AG04449 (cell line): ENCODE results near the gene SLA2.
"Not testable (repeated sequence)": the region's sequence is repeated elsewhere in the genome, so short reads cannot be mapped to it uniquely, and the experiment has no call there.

Source experiments
- CTCF ChIA-PET: fragments of 350-600 bp; formaldehyde crosslinking; extraction: SDS; loops from one replicate; lab custom pipeline; 2021; ENCODE audit warnings: antibody characterized with exemption; lab: Yijun Ruan, JAX
- POLR2A ChIA-PET: fragments of 400-600, 350-600 bp; formaldehyde crosslinking; extraction: SDS; loops from one replicate; lab custom pipeline; 2020; ENCODE audit warnings: antibody characterized with exemption, inconsistent platforms; lab: Yijun Ruan, JAX
- DNase-seq: peaks from one replicate; pipeline ENCODE4 v3.0.0-alpha.2; 2010; ENCODE audit warnings: low read depth, low spot score
- H3K4me3 ChIP-seq: 2 replicates; pipeline ENCODE4 v1.5.1; 2011; ENCODE audit warnings: low read depth, mild to moderate bottlenecking, control low read depth, low read length
- CTCF ChIP-seq: IDR thresholded peaks from one replicate; pipeline ENCODE4 v1.5.1; 2011; ENCODE audit warnings: mild to moderate bottlenecking, moderate library complexity, low read length, control low read depth, inconsistent platforms; ENCODE audit not compliant: insufficient read depth; ENCODE audit errors: missing control alignments

The SLA2 gene

GRCh38 chr20:36642136-36642535 lies 3.9 kb downstream of the SLA2 start:
- no peak for DNase-seq
- ChIA-PET CTCF (no interaction called here), POLR2A (no interaction called here)
- H3K4me3 ChIP-seq: no peak overlapping the region
- no peak for TF ChIP-seq CTCF

GRCh38 chr20:36641506-36641843 lies 4.5 kb downstream of the SLA2 start:
- no peak overlapping the region for H3K4me3 ChIP-seq
- ChIA-PET POLR2A (no interaction called here), CTCF (no interaction called here)
- no peak for DNase-seq
- no peak for TF ChIP-seq CTCF

GRCh38 chr20:36638876-36639400 lies 7.1 kb downstream of the SLA2 start:
- DNase-seq, CTCF ChIA-PET, H3K4me3 ChIP-seq: not testable (repeated sequence)
- POLR2A ChIA-PET: interaction anchor here (0.7 kb wide), 1 partner anchor 8 kb away, joined by 3 read pairs; no protein-coding TSS in a partner anchor

- no peak overlapping the region for H3K4me3 ChIP-seq
- CTCF ChIA-PET: no interaction called here
- no peak for TF ChIP-seq CTCF
- POLR2A ChIA-PET: no interaction called here
- DNase-seq: no peak
Observed at GRCh38 chr20:36634342-36634741, 11.7 kb downstream of the SLA2 start.

- ChIA-PET CTCF (interaction anchor here (1.1 kb wide), 1 partner anchor 17 kb away, joined by 3 read pairs; no protein-coding TSS in a partner anchor), POLR2A (no interaction called here)
- TF ChIP-seq CTCF: no peak
- DNase-seq: no peak
- H3K4me3 ChIP-seq: no peak overlapping the region
Observed at GRCh38 chr20:36633285-36633772, 12.7 kb downstream of the SLA2 start.

- POLR2A ChIA-PET: no interaction called here
Observed at GRCh38 chr20:36632487-36633284, 13.3 kb downstream of the SLA2 start.

More at GRCh38 chr20:36632487-36633284, 13.3 kb downstream of the SLA2 start:
- CTCF ChIA-PET: interaction anchor here (1.1 to 1.3 kb wide), 2 partner anchors 16 to 26 kb away, joined by 3 read pairs; no protein-coding TSS in a partner anchor
- no peak for DNase-seq
- no peak overlapping the region for H3K4me3 ChIP-seq
- TF ChIP-seq CTCF: no peak
